Mammary epithelial cell (primary cell): ENCODE results near the gene PPBP.

ENCODE experiments used
- CTCF ChIP-seq, 2 donors: IDR thresholded peaks in 1 of 2; conservative IDR thresholded peaks in 1 of 2; 2 replicates each; pipeline ENCODE4 v1.5.1; 2011 to 2012; ENCODE audit warnings: inconsistent platforms in 2 of 2, low read length in 2 of 2, mild to moderate bottlenecking in 2 of 2, control low read depth in 1 of 2, low read depth in 1 of 2; ENCODE audit not compliant: insufficient read depth in 1 of 2; ENCODE audit errors: extremely low read depth in 1 of 2
- EZH2 ChIP-seq: IDR thresholded peaks from 2 replicates; pipeline ENCODE4 v1.6.1; 2012; ENCODE audit warnings: low read length, inconsistent platforms, borderline replicate concordance

GRCh38 chr4:73962724-73963123, 25.3 kb downstream of the PPBP start:
- TF ChIP-seq CTCF (conservative IDR thresholded peaks at IDR 0.05 in 1 of 2, IDR thresholded peaks at IDR 0.05 in 1 of 2; ENCODE audit: extremely low read depth in 1 of 2, insufficient read depth in 1 of 2, low read depth in 1 of 2, low read length in 2 of 2) (no peak), EZH2 (no peak)
